Upper lobe of left lung (tissue), 4 donors: ENCODE data around the gene DCTN2.

Experiments
- EP300 ChIP-seq, 4 donors: sonication (generic); formaldehyde crosslinking; IDR thresholded peaks; one replicate each; pipeline ENCODE4 v1.5.1; 2017; ENCODE audit warnings: antibody characterized with exemption in 4 of 4, control low read depth in 2 of 4
- POLR2A ChIP-seq, 4 donors: fragments of 450-650 bp; IDR thresholded peaks; one replicate each; pipeline ENCODE4 v1.5.1; 2016 to 2017; ENCODE audit warnings: antibody characterized with exemption in 4 of 4, mild to moderate bottlenecking in 2 of 4
- TF ChIP-seq, protein P1 (sequence below), 6 experiments: fragments of 450-650 bp in 4 of 6; fragments of 200-600 bp in 2 of 6; sonication (generic) in 2 of 6; IDR thresholded peaks; one replicate each; pipeline ENCODE4 v1.5.1; 2016 to 2019; ENCODE audit warnings: antibody characterized with exemption in 6 of 6

DNA sequence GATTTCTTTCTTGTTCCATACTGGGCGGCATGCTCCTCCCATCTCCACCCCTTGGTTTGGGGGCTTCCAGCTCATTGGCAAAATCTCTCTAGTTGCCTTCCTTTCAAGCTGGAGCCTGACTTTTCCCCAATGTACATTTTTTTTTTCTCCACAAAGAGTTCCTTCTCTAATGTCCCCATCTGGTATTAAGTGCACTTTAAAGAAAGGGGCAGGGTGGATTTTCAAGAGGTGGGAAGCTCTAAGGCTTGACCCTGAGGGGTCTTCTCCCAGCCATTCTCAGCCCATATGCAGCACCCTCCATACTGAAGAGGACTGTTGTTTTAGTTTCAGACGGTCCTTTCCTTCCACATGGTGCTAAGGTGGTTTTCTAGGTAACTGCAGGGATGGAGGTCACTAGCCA, 38.2 kb upstream of the DCTN2 start:
- TF ChIP-seq, protein P1, sequence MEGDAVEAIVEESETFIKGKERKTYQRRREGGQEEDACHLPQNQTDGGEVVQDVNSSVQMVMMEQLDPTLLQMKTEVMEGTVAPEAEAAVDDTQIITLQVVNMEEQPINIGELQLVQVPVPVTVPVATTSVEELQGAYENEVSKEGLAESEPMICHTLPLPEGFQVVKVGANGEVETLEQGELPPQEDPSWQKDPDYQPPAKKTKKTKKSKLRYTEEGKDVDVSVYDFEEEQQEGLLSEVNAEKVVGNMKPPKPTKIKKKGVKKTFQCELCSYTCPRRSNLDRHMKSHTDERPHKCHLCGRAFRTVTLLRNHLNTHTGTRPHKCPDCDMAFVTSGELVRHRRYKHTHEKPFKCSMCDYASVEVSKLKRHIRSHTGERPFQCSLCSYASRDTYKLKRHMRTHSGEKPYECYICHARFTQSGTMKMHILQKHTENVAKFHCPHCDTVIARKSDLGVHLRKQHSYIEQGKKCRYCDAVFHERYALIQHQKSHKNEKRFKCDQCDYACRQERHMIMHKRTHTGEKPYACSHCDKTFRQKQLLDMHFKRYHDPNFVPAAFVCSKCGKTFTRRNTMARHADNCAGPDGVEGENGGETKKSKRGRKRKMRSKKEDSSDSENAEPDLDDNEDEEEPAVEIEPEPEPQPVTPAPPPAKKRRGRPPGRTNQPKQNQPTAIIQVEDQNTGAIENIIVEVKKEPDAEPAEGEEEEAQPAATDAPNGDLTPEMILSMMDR (IDR thresholded peaks at IDR 0.05), result no peak
- no peak for TF ChIP-seq EP300 (IDR thresholded peaks at IDR 0.05)
- TF ChIP-seq POLR2A (IDR thresholded peaks at IDR 0.05), result no peak
